ENCODE results near the gene SYNE1.

DNA sequence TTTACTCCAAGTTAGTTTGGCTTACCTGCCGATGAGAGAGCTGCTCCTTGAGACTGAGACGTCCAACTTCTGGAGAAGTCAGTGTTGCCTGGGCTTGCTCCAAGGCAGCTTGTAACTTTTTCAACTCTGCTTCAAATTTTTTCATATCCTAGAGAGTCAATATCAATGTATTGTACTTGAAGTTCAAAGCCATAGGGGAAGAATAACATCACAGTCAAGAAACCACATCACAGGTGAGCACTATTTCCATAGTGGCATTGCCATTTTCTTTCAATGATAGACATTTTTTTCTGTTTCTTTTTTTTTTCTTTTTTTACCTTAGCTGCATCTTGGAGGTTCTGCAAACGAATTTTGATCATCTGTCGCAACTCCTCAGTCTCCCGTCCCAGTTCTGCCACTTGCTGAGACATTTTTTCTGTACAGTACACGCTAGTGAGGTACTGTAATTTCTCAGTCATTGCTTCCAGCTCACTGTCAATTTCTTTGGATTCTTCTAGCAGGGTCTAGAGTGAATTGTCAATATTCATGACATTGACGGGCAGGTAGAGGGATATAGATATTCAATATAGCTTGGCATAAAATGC is 326.7 kb downstream of the SYNE1 start:
- TF ChIP-seq YY1 (IDR thresholded peaks at IDR 0.05; ENCODE audit: insufficient read depth, insufficient read length) = no peak
- TF ChIP-seq SUZ12 (IDR thresholded peaks at IDR 0.05; ENCODE audit: extremely low read depth, insufficient read depth, insufficient read length) = no peak
- TF ChIP-seq ZNF274 (IDR thresholded peaks at IDR 0.05; ENCODE audit: low read depth, low read length) = no peak
